ENCODE results near the gene ATP8A2.

ATP8A2 gene

GRCh38 chr13:25372284-25373081 lies 709 bp downstream of the ATP8A2 start:
- H3K4me3 ChIP-seq (ENCODE audit: low read depth, low read length): peak overlapping the region; percentile 31; the same call in 1 of the 2 replicates
- no peak for TF ChIP-seq CTCF (IDR thresholded peaks at IDR 0.05; ENCODE audit: low read depth, low read length)

DNA sequence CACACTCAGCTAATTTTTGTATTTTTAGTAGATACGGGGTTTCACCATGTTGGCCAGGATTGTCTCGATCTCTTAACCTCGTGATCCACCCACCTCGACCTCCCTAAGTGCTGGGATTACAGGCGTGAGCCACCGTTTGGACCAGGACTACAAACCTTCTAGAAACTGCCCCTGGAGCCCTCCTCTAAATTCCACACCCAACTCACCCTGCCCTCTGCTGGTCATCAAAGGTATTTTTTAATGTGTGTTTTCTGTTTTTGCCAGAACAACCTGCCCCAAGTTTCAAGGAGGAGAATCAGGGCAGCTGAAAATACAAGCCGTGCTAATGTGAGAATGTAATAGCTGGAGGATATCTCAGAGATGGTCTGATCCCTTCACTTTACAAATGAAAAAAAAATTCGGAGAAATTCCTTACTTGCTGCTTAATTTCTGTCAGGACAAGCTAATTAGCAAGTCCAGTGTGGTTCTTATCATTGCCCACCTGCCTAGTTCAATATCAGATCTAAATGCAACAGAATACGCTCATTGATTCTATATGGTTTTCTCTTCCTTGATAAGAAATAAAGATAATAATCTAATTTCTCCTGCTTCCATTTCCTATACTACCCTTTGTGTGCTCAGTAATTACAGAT lies 4.1 kb downstream of the ATP8A2 start:
- peak; percentile 57 for TF ChIP-seq CTCF (IDR thresholded peaks at IDR 0.05; ENCODE audit: low read depth, low read length)
- H3K4me3 ChIP-seq (ENCODE audit: low read depth, low read length): no peak overlapping the region

DNA sequence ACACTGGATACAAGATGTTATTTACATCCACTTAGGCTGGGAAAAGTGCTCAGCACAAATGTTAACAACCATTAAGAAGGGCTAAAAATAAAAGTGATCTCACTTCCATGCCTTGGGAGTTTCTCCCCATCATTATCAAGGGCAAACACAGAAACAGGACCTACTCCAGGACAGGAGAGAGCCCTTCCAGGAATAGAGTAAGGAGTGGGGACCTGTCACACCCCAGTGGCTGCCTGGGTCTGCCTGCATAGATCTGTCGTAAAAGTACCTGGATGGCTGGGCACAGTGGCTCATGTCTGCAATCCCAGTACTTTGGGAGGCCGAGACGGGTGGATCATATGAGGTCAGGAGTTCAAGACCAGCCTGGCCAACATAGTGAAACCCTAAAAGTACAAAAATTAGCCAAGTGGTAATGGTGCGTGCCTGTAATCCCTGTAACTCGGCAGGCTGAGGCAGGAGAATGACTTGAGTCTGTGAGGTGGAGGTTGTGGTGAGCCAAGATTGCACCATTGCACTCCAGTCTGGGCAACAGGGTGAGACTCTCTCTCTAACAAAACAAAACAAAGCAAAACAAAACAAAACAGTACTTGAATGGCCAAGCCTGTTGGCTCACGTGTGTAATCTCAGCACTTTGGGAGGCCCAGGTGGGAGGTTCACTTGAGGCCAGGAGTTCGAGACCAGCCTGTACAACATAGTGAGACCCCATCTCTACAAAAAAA lies 5.6 kb downstream of the ATP8A2 start:
- no peak overlapping the region for H3K4me3 ChIP-seq (ENCODE audit: low read depth, low read length)
- no peak for TF ChIP-seq CTCF (IDR thresholded peaks at IDR 0.05; ENCODE audit: low read depth, low read length)

- no peak overlapping the region for H3K4me3 ChIP-seq (ENCODE audit: low read depth, low read length)
- TF ChIP-seq CTCF (IDR thresholded peaks at IDR 0.05; ENCODE audit: low read depth, low read length): no peak
These were observed 6.8 kb downstream of the ATP8A2 start for GRCh38 chr13:25378528-25378927.

- no peak overlapping the region for H3K4me3 ChIP-seq (ENCODE audit: low read depth, low read length)
- no peak for TF ChIP-seq CTCF (IDR thresholded peaks at IDR 0.05; ENCODE audit: low read depth, low read length)
These were observed 7.2 kb downstream of the ATP8A2 start for GRCh38 chr13:25379011-25379410.

DNA sequence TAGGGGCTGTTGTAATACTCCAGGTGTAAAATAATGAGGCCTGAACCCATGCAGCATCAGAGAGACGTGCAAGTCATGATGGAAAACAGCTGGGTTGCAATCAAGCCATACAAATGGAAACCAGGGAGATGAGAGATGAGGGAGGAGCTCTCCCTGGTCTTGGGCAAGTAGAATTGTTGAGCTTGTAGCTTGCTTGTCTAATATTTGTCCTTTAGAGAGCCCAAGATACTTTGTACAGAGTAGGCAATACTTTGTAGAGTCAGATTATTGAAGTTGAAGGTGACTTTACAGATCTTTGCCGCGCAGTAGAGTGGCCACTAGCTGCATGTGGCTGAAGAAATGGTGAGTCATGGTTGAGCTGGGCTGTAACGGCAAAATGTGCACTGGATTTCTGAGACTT lies 8.3 kb downstream of the ATP8A2 start:
- TF ChIP-seq CTCF (IDR thresholded peaks at IDR 0.05; ENCODE audit: low read depth, low read length): no peak
- no peak overlapping the region for H3K4me3 ChIP-seq (ENCODE audit: low read depth, low read length)

All from WI38 (cell line).